Measurements from ENCODE around the gene DLG4.
A peak's percentile ranks its signal among the peaks of the same experiment; 100 is the strongest.

Gene DLG4

DNA sequence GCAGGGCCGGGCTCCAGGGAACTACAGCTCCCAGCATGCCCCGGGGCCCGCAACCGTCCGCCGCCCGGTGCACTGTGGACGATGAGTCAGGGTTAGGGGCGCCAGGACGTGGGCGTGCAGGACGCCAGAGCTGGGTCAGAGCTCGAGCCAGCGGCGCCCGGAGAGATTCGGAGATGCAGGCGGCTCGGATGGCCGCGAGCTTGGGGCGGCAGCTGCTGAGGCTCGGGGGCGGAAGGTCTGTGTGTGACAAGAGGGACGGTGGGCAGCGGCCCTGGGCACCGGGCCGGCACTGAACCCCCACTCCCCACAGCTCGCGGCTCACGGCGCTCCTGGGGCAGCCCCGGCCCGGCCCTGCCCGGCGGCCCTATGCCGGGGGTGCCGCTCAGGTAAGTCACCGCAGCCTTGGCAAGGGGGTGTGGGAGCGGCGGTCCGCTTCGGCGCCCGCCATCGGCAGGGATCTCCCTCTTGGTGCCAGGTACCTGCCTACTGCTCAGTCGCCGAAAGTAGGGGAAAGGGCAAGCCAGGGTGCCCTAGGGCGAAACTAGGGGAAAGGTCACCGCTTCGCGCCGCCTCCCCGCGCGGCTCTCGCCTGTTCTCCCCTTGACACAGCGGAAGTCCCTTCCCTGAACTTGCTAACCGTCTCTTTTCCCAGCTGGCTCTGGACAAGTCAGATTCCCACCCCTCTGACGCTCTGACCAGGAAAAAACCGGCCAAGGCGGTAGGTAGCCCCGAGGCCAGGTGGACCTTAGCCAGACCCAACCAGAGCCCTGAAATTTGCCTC is at the start of gene DLG4, which contains the start of gene ACADVL:
Gene DLG4, minus strand, starts transcription at position 25 of the 781 bp plus-strand sequence.
Gene ACADVL, plus strand, starts transcription at position 127 of the 781 bp plus-strand sequence. Its CDS starts 47 bp downstream, at position 174.
- peak; percentile 92 for DNase-seq

DNA sequence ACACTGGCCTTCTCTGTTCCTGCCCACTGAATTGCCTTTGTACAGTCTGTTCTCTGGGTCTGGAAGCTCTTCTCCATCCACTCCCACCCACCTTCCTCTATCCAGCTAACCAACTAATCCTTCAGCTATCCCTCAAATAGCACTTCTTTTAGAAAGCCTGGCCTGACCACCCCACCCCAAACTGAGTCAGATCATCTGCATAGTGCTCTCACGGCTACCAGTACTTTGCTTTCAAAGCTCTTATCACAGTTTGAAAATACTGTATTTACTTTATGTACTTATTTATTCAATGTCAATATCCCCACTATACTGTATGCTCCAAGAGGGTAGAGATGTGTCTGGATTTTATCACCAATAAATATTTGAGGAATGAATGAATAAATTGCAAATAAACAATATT is 47.1 kb upstream of the DLG4 start:
- DNase-seq: no peak

DNA sequence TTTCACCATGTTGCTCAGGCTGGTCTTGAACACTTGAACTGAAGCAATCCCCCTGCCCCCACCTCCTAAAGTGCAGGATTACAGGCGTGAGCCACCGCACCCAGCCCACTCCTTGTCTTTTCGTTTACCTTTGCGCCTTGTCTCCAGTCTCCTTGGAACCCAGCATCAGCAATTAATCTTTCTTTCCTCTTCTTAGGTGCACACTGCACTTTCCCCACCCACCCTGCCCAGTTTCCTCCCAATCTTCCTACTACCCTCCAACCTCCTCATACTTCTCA is 44.1 kb upstream of the DLG4 start:
- DNase-seq: no peak

DNA sequence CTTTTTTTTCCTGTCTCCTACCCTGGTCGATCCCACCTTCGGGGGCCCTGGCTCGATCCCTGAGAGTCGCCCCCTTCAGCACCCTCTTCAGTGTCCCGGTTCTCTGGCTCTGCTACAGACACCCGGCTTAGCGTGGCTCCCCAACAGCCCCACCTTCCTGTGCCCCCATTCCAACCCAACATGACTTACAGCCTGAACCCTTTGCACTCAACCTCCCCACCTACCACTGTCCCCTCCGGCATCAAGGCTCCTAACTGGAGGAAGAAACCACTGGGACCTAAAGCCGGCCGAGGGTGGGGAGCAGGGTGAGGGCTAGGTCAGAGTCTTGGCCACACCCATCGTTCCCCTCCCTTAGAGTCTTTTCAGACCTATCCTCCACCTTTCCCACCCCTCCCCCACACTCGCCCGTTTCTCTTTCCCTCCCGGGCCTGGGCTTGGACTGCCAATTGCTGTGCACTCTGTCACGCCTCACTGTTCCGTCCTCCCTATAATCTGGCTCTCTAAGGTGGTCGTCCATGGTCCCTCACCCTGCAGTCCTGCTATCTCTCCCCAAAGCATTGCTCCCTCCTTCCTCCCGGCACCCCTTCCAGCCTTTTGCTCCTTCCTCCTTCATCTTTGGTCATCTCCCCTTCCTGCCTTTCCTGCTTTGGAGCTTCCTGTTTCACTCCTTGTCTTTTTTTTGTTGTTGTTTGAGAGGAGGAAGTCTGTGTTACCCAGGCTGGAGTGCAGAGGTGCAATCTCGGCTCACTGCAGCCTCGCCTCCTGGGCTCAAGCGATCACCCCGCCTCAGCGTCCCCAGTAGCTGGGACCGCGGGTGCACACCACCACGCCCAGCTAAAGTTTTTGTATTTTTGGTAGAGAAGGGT is 43.5 kb upstream of the DLG4 start:
- DNase-seq: peak; percentile 24

DNA sequence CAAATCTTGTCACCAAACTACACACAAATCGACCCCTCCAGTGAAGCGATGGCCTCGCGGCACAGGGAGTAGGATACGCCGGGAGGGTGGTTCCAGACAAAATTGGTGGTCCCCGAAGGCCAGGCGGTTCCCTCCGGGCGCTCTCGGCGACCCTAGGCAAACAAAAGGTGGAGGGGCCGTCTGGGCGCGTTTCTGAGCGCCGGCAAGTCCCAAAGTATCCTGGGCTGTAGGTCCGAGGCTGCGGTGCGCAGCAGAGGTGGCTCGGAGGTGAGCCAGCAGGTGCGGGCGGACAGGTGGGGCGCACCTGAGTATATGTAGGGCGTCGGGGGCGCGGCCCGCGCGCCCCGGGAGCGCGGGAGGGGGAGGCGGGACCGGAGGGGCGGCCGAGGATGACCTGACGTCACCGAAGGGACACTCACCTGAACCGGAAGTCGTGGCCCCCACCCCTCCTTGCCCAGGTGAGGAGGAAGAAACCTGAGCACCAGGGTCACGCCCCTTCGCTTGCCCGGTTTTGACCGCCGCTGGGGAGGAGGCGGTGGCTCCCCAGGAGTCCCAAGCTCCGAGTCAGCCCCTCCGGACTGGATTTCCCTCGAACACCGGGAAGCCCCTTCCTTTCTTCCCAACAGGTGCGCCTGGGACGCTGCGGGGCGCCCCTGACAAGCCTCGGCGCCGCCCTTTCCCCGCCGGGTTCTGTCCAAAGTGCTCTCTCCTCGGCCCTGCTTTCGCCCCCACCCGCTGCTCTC is 42.7 kb upstream of the DLG4 start, which contains the start of gene CLDN7:
Gene CLDN7, minus strand, starts transcription at position 287 of the 743 bp plus-strand sequence. CDS start 435 bp downstream, outside the sequence.
- no peak for DNase-seq

DNA sequence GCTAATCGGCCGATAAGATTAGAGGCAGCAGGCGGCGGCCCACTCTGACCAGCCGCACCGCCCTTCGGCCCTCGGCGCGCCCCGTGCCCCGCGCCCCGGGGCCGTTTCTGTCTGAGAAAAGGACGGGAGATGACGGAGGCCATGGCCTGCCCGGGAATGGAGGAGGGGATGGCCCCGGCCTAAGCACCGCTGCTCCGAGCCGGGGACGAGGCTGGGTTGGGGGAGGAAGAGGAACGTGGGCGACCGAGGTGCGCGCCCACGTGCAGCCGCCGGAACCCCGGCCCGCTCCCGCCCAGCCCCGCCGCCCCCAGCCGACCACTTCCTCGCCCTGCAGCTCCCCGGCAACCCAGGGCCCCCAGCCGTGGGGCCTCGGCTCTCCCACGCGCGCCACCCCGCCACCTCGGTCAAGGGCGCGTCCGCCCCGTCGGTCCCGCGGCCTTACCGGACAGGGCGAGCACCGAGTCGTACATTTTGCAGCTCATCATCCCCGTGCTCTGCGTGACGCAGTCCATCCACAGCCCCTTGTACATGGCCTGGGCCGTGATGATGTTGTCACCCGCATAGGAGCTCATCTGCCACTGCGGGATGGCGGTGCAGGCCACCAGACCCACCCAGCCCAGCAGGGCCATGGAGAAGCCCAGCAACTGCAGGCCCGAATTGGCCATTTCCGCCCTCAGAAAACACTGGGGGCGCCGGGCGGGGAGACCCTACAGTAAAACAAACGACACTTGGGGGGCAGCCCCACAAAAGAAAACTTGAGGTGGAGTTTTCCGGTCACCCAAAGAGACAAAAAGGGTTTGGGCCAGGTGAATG is 41.9 kb upstream of the DLG4 start:
- DNase-seq: peak; percentile 46

DNA sequence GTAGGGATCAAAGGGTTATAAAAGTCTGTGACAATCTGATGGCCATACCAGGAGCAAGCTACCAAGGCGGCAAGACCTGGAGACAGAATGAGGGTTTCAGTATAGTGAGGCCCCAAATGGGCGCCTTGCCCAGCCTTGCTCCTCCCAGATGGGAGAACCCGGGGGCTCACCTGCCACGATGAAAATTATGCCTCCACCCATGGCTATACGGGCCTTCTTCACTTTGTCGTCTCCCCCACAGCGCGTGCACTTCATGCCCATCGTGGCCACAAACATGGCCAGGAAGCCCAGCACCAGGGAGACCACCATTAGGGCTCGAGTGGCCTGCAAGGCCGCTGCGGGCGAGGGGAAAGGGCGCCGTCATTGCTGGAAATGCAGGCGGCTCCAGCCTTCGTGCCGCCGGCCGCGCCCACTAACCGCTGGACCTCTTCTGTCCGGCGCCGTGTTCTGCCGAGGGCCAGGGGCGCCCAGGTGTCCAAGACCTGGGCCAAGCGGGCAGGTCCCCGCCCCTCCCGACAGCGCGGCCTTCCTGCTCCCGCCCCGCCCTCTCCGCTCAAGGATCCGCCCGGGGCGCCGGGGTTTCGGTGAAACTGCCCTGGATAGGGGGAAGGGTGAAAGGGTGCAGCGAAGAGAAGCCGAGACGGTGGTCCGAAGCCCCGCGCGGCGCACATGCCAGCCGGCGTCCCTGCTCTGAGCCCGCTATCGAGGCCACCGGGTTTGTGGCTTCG is 41.2 kb upstream of the DLG4 start:
- peak; percentile 69 for DNase-seq

DNA sequence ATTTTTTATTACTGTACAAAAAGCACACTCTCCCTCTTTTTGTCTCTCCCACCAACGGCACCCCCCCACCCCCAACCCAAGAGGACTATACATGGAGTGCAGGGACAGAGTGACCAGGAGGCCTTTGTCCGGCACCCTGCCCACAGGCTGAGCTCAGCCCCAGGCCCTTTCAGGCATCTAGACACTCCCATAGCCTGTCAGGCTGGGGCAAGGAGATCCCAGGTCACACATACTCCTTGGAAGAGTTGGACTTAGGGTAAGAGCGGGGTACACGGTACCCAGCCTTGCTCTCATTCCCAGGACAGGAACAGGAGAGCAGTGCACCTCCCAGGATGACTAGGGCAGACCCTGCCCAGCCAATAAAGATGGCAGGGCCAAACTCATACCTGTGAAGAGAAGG is 40.5 kb upstream of the DLG4 start:
- DNase-seq: no peak

DNA sequence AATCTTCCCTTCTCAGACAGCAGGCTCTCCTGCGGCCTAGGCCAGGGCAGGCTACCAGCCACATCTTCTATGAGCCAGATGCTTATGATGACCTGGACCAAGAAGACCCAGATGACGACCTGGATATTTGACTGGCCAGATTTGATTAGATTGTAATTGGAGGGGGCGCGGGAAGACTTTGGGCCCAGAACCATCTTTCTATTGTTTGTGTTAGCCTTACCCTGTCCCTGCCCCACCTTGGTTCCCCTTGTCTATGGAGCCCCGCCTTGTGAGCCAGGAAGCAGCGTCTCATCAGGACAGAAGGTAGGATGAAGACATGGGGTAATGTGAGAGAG is 39.9 kb upstream of the DLG4 start:
- no peak for DNase-seq

DNA sequence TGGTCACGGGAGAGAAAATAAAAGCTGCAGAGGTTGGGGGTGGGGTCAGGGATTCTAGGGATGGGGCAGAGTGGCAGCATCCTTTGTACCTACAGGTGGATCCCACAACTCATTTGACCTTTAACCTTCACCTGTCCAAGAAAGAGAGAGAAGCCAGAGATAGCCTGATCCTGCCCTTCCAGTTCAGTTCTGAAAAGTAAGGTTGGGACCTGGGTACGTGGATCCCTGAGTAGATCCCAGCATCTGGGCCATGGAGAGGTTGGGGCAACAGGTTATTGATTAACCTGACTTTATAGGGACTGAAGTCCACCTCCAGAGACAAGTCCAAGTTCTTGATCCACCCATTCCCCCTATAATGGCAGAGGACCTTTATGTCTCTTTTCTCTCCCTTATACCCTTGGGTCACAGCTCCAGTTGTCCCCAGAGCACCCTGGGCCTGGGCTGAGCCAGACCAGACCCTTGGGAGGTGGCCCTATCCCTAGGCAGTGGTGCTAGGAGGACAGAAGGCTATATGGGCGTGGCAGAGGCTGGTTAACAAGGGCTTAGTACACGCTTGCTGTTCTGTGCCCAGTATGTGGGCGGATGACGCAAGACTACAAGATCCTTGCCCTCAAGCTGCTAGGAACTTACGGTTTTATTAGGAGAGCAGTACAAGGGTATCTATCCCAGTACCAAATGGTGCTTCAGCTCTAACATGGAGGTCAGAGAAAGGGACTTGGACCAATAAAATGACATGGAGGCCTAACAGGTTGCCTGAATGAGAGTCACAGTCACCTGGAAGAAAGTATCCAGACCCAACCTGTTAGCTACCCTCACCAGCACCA is 39.3 kb upstream of the DLG4 start:
- DNase-seq: no peak

DNA sequence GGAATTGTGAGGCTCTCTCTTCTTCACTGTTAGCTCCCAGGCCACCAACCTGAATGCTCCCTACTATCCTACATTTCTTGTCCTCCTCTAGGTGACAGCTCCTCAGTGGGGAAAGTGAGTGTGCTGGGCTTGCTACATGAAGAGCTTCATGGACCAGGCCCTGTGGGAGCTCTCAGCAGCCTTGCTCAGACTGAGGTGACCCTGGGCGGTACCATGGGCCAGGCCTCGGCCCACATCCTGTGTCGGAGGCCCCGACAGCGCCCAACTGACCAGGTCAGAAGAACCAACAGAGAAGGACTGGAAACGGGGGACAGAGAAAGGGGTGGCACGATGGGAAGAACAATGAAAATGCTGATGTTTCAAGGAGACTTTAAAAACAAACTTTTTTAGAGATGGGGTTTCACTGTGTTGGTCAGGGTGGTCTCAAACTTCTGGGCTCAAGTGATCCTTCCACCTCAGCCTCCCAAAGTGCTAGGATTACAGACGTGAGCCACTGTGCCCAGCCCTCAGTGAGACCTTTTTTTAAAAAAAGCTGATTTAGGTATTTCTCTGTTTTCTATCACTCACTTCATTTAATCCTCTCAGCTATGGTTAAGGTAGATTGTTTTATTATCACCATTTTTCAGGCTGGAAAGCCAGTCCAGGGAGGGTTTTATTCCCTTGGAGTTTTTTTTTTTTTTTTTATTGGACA is 37.3 kb upstream of the DLG4 start:
- DNase-seq: no peak

DNA sequence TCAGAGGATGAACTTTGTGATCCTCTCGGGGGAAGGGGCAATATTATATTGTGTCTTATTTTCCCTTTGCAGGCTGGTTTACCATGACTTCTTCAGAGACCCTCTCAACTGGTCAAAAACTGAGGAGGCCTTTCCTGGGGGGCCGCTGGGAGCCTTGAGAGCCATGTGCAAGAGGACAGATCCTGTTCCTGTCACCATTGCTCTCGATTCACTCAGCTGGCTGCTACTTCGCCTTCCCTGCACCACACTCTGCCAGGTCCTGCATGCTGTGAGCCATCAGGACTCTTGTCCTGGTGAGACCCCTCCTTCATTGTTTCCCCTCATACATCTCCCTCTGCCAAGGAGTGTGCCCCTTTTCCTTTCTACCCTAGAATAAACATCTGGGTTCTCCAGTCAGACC is 34.9 kb upstream of the DLG4 start:
- DNase-seq: no peak

DNA sequence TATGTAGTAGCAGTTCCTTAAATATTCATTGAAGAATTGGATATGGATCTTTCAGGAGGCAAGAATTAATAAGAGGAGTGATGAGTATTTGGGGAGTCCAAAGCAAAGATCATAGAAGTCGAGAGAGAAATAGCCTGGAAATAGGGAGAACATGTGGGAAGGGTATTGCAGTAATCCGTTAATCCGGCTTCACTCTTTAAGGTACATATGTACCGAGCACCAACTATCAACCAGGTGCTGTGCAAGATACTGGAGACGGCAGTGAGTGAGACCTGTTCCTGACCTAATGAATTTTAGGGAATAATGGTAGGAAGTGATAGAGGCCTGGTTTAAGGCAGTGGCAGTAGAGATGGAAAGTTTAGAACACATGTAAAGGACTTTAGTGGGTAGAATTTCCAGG is 33.4 kb upstream of the DLG4 start:
- no peak for DNase-seq

DNA sequence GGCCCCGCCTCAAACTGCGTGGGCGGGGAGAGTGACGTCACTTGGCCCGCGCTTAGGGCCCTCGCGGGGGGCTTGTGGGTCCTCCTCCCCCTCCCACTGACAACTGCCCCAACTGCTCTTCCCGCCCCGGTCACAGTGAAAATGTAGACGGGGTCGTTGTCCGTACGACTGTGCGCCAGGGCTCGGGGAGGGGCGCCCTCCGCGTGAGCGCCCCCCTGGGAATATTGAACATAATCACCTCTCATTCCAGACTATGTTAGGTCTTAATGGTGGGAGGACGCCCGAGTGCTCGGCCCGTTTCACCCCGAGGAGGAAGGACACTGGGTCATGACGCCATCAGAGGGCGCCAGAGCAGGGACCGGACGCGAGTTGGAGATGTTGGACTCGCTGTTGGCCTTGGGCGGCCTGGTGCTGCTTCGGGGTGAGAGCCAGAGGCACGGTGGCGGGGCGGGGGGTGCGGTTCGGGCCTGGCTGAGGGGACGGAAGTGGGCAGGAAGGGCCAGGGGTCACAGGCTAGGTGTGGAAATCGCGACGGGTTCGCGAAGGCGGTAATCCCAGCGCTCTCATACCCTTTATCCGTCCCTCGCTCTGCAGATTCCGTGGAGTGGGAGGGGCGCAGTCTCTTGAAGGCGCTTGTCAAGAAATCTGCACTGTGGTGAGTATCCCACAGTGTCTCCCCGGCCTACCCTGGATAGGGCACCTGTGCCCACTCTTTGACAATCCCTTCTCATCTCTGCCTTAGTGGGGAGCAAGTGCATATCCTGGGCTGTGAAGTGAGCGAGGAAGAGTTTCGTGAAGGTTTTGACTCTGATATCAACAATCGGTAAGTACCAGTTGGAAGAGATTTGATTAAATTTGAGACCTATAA is 32.8 kb upstream of the DLG4 start, which contains the start of gene ELP5:
Gene ELP5, plus strand, starts transcription at position 40 of the 868 bp plus-strand sequence. Its CDS starts 336 bp downstream, at position 376.
- DNase-seq: no peak

DNA sequence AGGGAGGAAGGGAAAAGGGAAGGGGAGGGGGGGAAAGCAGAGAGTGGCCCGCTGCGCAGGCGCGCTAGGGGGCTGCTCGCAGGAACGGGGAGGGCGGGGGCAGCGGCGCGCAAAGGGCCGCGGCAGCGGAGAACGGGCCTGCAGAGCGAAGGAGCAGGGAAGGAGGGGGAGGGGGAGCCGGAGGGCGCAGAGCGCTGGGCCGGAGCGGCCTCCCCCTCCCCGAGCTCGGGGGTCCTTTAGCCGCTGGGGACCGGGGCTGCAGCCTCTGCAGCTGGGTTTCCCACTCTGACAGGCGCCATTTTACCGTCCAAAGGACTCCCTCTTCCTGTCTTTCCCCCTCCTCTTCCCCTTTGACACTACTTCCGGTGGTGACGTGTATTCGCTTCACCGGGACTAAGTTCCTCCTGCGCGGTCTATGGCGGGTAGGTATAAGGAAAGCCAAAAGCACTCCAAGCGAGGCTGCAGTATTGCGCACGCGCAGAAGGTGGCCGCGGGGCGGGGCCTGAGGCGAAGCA is 32.1 kb upstream of the DLG4 start, which contains the start of gene CTDNEP1:
Gene CTDNEP1, minus strand, starts transcription at position 74 of the 515 bp plus-strand sequence. CDS start 438 bp downstream, outside the sequence.
- peak; percentile 100 for DNase-seq

DNA sequence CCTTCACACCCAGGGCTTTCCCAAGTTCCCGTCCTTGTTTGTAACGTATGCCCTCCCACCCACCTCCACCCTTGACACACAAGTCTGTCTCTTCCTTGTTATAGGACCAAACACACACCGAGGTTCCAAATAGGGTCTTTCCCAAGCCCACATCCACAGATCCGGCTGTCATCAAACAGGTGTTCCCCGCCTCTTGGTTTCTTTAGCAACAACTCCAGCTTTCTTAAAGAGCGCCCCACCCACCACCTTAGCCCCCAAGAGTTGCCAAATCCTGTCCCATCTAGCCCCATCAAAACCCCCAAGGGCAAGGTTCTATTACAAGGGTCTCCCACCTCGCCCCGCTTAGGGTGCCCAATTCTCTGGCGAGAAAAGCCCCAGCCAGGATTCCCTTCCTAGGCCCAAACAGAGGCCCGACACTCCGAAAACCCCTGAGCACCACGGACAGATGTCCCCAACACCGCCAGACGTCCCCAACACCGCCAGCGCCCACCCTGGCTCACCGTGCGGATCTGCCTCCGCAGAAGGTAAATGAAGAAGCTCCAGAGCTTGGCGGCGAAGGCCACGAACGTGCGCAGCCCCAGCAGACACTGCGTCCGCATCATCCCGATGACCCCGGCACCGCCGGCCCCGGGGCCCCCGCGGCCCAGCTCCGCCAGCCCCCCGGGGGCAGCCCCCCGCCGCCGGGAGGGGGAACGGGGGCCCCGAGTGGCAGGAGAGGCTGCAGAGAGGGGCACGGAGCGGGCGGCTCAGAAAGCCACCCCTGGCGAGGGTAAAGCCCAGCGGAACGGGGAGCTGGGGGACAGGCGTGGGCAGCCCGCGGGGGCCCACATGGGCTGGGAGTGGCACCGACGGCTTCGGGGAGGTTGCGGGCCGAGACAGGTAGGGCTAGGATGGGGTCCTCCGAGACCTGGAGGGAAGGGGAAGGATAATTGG is 31.3 kb upstream of the DLG4 start:
- peak; percentile 29 for DNase-seq

DNA sequence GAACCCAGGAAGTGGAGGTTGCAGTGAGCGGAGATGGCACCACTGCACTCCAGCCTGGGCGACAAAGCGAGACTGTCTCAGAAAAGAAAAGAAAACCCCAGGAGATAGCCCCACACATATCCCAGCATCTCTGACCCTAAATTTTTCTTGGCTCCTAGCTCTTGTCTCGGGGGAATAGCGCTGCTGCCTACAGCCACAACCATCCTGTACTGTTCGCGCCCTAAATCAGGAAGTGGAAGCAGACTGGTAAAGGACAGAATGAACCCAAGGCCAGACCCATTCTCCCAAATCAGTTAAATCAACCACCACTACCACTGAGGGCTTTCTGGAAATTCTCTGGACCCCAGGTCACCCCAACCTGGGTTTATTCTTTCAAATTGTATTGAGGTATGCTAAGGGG is 30.2 kb upstream of the DLG4 start:
- no peak for DNase-seq

DNA sequence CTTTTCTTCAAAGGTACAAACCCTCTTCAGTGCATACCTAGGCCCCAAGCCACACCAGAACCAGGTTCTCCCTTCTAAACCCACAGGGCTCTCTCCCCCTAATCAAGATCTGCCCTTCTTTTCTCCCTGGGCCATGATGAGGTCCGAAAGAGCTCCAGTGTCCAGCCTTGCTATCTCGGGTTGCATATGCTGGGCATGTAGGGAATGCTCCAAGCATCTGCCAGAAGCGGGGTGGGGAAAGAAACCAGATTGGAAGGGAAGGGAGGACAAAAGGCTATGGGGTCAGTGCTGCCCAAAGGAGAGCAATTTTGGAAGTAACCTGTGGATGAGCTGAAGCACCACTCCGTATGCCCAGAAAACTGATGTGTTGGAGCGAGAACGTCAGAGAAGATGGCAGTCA is 29.6 kb upstream of the DLG4 start:
- no peak for DNase-seq

Data from retina (tissue), 1 donor.